ENCODE data around the gene ANKRD27. TPM values are rescaled to one million over a fixed set of nuclear protein-coding genes. Genes with fewer than 3 reads are reported as not detected.

Gene ANKRD27
- total RNA-seq, 4 donors from 2014 or later, result 33.2 to 48.0 (median 38.7) TPM

GRCh38 chr19:32570081-32570785 lies 104.7 kb downstream of the ANKRD27 start:
- DNase-seq, result peak; percentile 24 to 71 (median 58)
- Histone ChIP-seq H3K4me1 (no peaks in the 10 kb centered on the region), H3K36me3 (no peaks in the 10 kb centered on the region), H3K9me3 (no peaks in the 10 kb centered on the region), H3K4me3 (no peak overlapping the region), H3K27ac (no peak overlapping the region), H3K27me3 (no peaks in the 10 kb centered on the region)
- peak in 4 of 6 experiments; percentile 50 to 73 (median 69) for TF ChIP-seq CTCF (IDR thresholded peaks at IDR 0.05)
- TF ChIP-seq POLR2A (IDR thresholded peaks at IDR 0.05), result no peak

- no peaks in the 10 kb centered on the region for H3K36me3 ChIP-seq
- no peak for DNase-seq
- H3K9me3 ChIP-seq, result no peaks in the 10 kb centered on the region
- TF ChIP-seq CTCF (IDR thresholded peaks at IDR 0.05) (no peak), POLR2A (IDR thresholded peaks at IDR 0.05) (no peak)
- no peak overlapping the region for H3K4me3 ChIP-seq
- H3K27ac ChIP-seq, result no peak overlapping the region
- H3K27me3 ChIP-seq, result no peaks in the 10 kb centered on the region
- H3K4me1 ChIP-seq, result no peaks in the 10 kb centered on the region
Measured at GRCh38 chr19:32567486-32567885, 107.5 kb downstream of the ANKRD27 start.

GRCh38 chr19:32566246-32566830 lies 108.6 kb downstream of the ANKRD27 start:
- Histone ChIP-seq H3K4me1 (no peaks in the 10 kb centered on the region), H3K9me3 (no peaks in the 10 kb centered on the region), H3K36me3 (no peaks in the 10 kb centered on the region), H3K27me3 (no peaks in the 10 kb centered on the region), H3K27ac (no peak overlapping the region), H3K4me3 (no peak overlapping the region)
- TF ChIP-seq POLR2A (IDR thresholded peaks at IDR 0.05), result no peak
- TF ChIP-seq CTCF (IDR thresholded peaks at IDR 0.05), result no peak
- no peak for DNase-seq

- Histone ChIP-seq H3K27ac (no peak overlapping the region), H3K36me3 (no peaks in the 10 kb centered on the region), H3K4me1 (no peaks in the 10 kb centered on the region), H3K9me3 (no peaks in the 10 kb centered on the region), H3K27me3 (no peaks in the 10 kb centered on the region), H3K4me3 (no peak overlapping the region)
- no peak for TF ChIP-seq POLR2A (IDR thresholded peaks at IDR 0.05)
- TF ChIP-seq CTCF (IDR thresholded peaks at IDR 0.05), result no peak
- no peak for DNase-seq
Measured at GRCh38 chr19:32563761-32564160, 111.2 kb downstream of the ANKRD27 start.

- no peak overlapping the region for H3K4me3 ChIP-seq
- no peak for DNase-seq
- no peaks in the 10 kb centered on the region for H3K36me3 ChIP-seq
- TF ChIP-seq POLR2A (IDR thresholded peaks at IDR 0.05), result no peak
- TF ChIP-seq CTCF (IDR thresholded peaks at IDR 0.05), result no peak
- no peaks in the 10 kb centered on the region for H3K27me3 ChIP-seq
- no peak overlapping the region for H3K27ac ChIP-seq
- H3K9me3 ChIP-seq, result no peaks in the 10 kb centered on the region
- H3K4me1 ChIP-seq, result no peaks in the 10 kb centered on the region
Measured at GRCh38 chr19:32558607-32559228, 116.3 kb downstream of the ANKRD27 start.

All from Peyer's patch (tissue), 4 donors.